Uterus (tissue), 2 donors: Measurements from ENCODE around the gene FAM156B.

Experiments used
- CTCF ChIP-seq, 4 experiments: fragments of 200-600 bp in 2 of 4; fragments of 450-650 bp in 2 of 4; sonication (generic) in 2 of 4; IDR thresholded peaks; one replicate each; pipeline ENCODE4 v1.5.1; 2016 to 2019; ENCODE audit warnings: antibody characterized with exemption in 4 of 4, mild to moderate bottlenecking in 2 of 4, moderate library complexity in 1 of 4
- POLR2A ChIP-seq, 2 donors: fragments of 450-650 bp; IDR thresholded peaks; one replicate each; pipeline ENCODE4 v1.6.1; 2016; ENCODE audit warnings: antibody characterized with exemption in 2 of 2, mild to moderate bottlenecking in 1 of 2, moderate library complexity in 1 of 2

GRCh38 chrX:52923781-52924241 is 26.7 kb downstream of the FAM156B start:
- no peak for TF ChIP-seq CTCF (IDR thresholded peaks at IDR 0.05)
- no peak for TF ChIP-seq POLR2A (IDR thresholded peaks at IDR 0.05)
